ENCODE data around the gene STIM1. TPM values are rescaled to one million over a fixed set of nuclear protein-coding genes. Genes with fewer than 3 reads are reported as not detected.

STIM1 gene
- total RNA-seq, 1 experiment from 2014 or later, result 18.0 TPM

DNA sequence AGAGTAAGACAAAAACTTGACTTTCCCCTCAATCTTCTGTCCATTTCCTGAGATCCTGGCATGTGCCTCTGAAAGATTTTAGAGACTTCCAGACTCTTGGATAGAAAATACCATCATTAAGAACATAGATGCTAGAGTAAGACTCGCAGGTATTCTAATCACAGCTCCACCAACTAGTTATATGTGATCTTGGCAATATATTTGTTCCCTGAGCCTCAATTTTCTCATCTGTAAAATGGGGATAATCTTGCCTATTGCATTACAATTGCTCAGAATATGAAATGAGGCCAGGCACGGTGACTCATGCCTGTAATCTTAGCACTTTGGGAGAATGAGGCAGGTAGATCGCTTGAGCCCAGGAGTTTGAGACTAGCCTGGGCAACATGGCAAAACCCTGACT, 25.4 kb upstream of the STIM1 start (continued):
- TF ChIP-seq USF1 (CRISPR knock-in tag; IDR thresholded peaks at IDR 0.05), result no peak
- TF ChIP-seq FOXP1 (CRISPR knock-in tag; IDR thresholded peaks at IDR 0.05; ENCODE audit: borderline replicate concordance), result no peak
- no peak for TF ChIP-seq JUN (CRISPR knock-in tag; IDR thresholded peaks at IDR 0.05)
- no peak for TF ChIP-seq ZNF416 (CRISPR knock-in tag; IDR thresholded peaks at IDR 0.05)
- TF ChIP-seq ZBTB21 (CRISPR knock-in tag; IDR thresholded peaks at IDR 0.05; ENCODE audit: borderline replicate concordance), result no peak
- no peak for TF ChIP-seq SMAD3 (CRISPR knock-in tag; IDR thresholded peaks at IDR 0.05; ENCODE audit: borderline replicate concordance)
- no peak for TF ChIP-seq ZNF423 (CRISPR knock-in tag; IDR thresholded peaks at IDR 0.05)
- TF ChIP-seq ATF3 (CRISPR knock-in tag; conservative IDR thresholded peaks at IDR 0.05), result no peak
- TF ChIP-seq, protein P1, sequence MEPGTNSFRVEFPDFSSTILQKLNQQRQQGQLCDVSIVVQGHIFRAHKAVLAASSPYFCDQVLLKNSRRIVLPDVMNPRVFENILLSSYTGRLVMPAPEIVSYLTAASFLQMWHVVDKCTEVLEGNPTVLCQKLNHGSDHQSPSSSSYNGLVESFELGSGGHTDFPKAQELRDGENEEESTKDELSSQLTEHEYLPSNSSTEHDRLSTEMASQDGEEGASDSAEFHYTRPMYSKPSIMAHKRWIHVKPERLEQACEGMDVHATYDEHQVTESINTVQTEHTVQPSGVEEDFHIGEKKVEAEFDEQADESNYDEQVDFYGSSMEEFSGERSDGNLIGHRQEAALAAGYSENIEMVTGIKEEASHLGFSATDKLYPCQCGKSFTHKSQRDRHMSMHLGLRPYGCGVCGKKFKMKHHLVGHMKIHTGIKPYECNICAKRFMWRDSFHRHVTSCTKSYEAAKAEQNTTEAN (CRISPR knock-in tag; IDR thresholded peaks at IDR 0.05), result no peak
- TF ChIP-seq RORB (CRISPR knock-in tag; IDR thresholded peaks at IDR 0.05), result no peak
- TF ChIP-seq, protein P2, sequence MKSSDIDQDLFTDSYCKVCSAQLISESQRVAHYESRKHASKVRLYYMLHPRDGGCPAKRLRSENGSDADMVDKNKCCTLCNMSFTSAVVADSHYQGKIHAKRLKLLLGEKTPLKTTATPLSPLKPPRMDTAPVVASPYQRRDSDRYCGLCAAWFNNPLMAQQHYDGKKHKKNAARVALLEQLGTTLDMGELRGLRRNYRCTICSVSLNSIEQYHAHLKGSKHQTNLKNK (CRISPR knock-in tag; IDR thresholded peaks at IDR 0.05), result no peak
- TF ChIP-seq FOXP4 (CRISPR knock-in tag; IDR thresholded peaks at IDR 0.05), result no peak
- no peak for TF ChIP-seq FOXJ3 (CRISPR knock-in tag; IDR thresholded peaks at IDR 0.05; ENCODE audit: borderline replicate concordance)
- no peak for TF ChIP-seq ETV6 (CRISPR knock-in tag; IDR thresholded peaks at IDR 0.05)

DNA sequence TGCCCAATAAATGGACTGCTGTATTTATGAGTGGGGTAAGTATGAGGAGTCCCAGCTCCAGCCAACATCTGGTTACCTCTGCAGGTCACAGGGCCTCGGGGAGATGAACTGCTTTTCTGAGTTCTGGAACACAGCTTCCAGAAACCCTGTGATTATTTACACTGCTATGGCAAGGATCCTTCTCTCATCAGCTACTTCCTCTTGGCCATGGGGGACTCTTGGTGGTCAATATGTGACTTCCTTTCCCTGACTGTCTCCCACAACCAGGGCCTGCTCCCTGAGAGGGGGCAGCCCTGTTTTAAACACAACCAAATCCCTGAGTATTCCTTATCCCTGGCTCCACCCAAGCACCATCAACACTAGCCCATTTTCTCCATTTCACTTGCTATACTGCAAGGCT, 24.7 kb upstream of the STIM1 start:
- H3K9me3 Mint-ChIP-seq, result no peaks in the 10 kb centered on the region
- peaks cover 37% of the 10 kb centered on the region for H3K36me3 Mint-ChIP-seq
- ChIA-PET CTCF (interaction anchor here (0.6 to 4.4 kb wide), 3 partner anchors 10 to 175 kb away, joined by 3 to 23 read pairs (median 3); partner anchors contain the start of gene RHOG), POLR2A (no interaction called here)
- no peak for ATAC-seq
- no peak overlapping the region for H3K4me3 Mint-ChIP-seq
- TF ChIP-seq ZNF532 (CRISPR knock-in tag; IDR thresholded peaks at IDR 0.05; ENCODE audit: borderline replicate concordance) (no peak), ZNF138 (CRISPR knock-in tag; conservative IDR thresholded peaks at IDR 0.05) (no peak), ZNF416 (CRISPR knock-in tag; IDR thresholded peaks at IDR 0.05) (no peak)
- no peak for DNase-seq (ENCODE audit: low spot score)
- H3K4me1 Mint-ChIP-seq, result peaks cover 50% of the 10 kb centered on the region
- H3K27ac Mint-ChIP-seq, result no peak overlapping the region
- H3K27me3 Mint-ChIP-seq (ENCODE audit: low read depth), result no peaks in the 10 kb centered on the region

All from WTC11 (cell line).